Naive thymus-derived CD8-positive, alpha-beta T cell (primary cell): ENCODE data around the gene BMP3. TPM values are rescaled to one million over a fixed set of nuclear protein-coding genes. Genes with fewer than 3 reads are reported as not detected.
A peak's percentile ranks its signal among the peaks of the same experiment; 100 is the strongest.

Experiments
- ATAC-seq, 2 donors: fragments of 150-1000 bp; cut with Tn5 transposase in 1 of 2; sonication (Bioruptor Pico), chemical (Tn5 transposase) in 1 of 2; 1 replicate in 1 of 2; 2 replicates in 1 of 2; pipeline ENCODE4 v1.10.0; 2021; ENCODE audit warnings: mild to moderate bottlenecking in 2 of 2, moderate library complexity in 2 of 2
- POLR2A ChIA-PET: fragments of 350-600 bp; sonication (Branson Sonifier 250); formaldehyde crosslinking; loops from one replicate; lab custom pipeline; 2021; ENCODE audit warnings: antibody characterized with exemption; lab: Charles Lee
- DNase-seq, 10 donors: peaks; one replicate each; pipeline versions ENCODE4 v3.0.0 to v3.0.0-alpha.2; 2020 to 2022
- H3K27ac Mint-ChIP-seq, 10 donors: one replicate each; pipeline ENCODE4 v1.8.0; 2020 to 2022; ENCODE audit warnings: mild to moderate bottlenecking in 10 of 10, mixed read lengths in 10 of 10, moderate library complexity in 4 of 10, inconsistent platforms in 1 of 10
- H3K27me3 Mint-ChIP-seq, 5 donors: one replicate each; pipeline ENCODE4 v1.8.0; 2021 to 2022; ENCODE audit warnings: mixed read lengths in 5 of 5
- H3K36me3 Mint-ChIP-seq, 3 donors: one replicate each; pipeline ENCODE4 v1.8.0; 2020 to 2022; ENCODE audit warnings: mixed read lengths in 3 of 3, mild to moderate bottlenecking in 2 of 3, inconsistent platforms in 1 of 3
- H3K4me1 Mint-ChIP-seq, 4 donors: one replicate each; pipeline ENCODE4 v1.8.0; 2021 to 2022; ENCODE audit warnings: mixed read lengths in 4 of 4
- H3K4me3 Mint-ChIP-seq, 10 donors: one replicate each; pipeline ENCODE4 v1.8.0; 2020 to 2022; ENCODE audit warnings: mild to moderate bottlenecking in 10 of 10, mixed read lengths in 10 of 10, moderate library complexity in 6 of 10, inconsistent platforms in 1 of 10
- H3K9me3 Mint-ChIP-seq, 9 donors: one replicate each; pipeline ENCODE4 v1.8.0; 2020 to 2022; ENCODE audit warnings: mixed read lengths in 9 of 9, mild to moderate bottlenecking in 3 of 9, inconsistent platforms in 1 of 9, moderate library complexity in 1 of 9
- polyA plus RNA-seq, 3 donors: library from polyadenylated mRNA; unstranded; fragments of 300-500 nt; fragmentation: Illumina TruSeq; gene quantifications; one replicate each; pipeline ENCODE4 v1.2.3, GENCODE V29; 2021
- total RNA-seq, 8 experiments: library from RNA in 2 of 8; stranded (reverse) in 2 of 8; gene quantifications; one replicate each; pipeline ENCODE4 v1.2.3 and lab custom pipeline; 2021 to 2026

BMP3 gene
- total and polyA plus RNA-seq, 5 experiments from 2014 or later: 0.03 TPM; not detected in 4

- Mint-ChIP-seq H3K27me3 (peaks cover 0 to 12% (median 2%) of the 10 kb centered on the region in 5 donors), H3K9me3 (no peaks in the 10 kb centered on the region), H3K4me1 (no peaks in the 10 kb centered on the region), H3K36me3 (no peaks in the 10 kb centered on the region), H3K27ac (no peak overlapping the region), H3K4me3 (no peak overlapping the region)
- POLR2A ChIA-PET: no interaction called here
- DNase-seq: no peak
- ATAC-seq: no peak
Observed at GRCh38 chr4:81058621-81059020, 28.1 kb downstream of the BMP3 start.

DNA sequence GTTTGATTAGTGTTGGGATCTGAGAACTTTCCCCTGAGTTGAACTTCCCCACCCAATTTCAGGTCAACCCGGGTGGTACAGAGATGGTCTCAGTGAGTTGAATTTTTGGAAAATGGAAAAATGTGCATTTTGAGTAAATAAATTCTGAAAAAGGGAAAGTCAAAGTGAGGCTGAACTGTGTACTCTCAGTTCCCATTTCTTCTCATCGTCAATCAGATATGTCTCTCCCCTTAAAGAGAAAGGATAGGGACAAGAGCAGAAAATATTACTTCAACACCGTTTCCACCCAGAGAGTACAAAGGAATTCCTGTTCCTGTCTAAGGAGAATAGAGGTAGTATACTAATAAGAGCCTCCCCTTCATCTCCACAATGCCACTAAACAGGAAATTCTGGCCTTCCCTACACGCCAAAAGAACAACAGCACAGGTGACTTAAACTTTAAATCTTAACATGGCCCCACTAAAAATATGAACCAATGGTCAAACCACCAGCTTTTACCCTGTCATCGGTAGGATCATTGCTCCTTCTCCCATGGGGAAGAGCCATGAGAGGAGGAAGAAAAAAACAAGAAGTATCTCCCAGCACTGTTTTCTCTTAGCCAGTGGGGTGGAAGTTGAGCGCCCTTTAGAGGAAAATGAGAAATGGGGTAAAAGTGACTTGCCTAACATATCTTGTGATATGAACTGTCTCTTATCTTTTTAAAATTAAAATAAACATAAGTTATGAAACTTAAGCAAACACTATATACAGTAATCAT lies 30.3 kb downstream of the BMP3 start:
- DNase-seq (no peak), ATAC-seq (no peak)
- Mint-ChIP-seq H3K4me3 (no peak overlapping the region), H3K27ac (no peak overlapping the region), H3K27me3 (peaks cover 2 to 18% (median 4%) of the 10 kb centered on the region in 5 donors), H3K4me1 (no peaks in the 10 kb centered on the region), H3K9me3 (no peaks in the 10 kb centered on the region), H3K36me3 (no peaks in the 10 kb centered on the region)
- POLR2A ChIA-PET: no interaction called here

- DNase-seq (no peak), ATAC-seq (no peak)
- POLR2A ChIA-PET: no interaction called here
- no peak overlapping the region for H3K27ac Mint-ChIP-seq
- no peak overlapping the region for H3K4me3 Mint-ChIP-seq
- no peaks in the 10 kb centered on the region for H3K36me3 Mint-ChIP-seq
- no peaks in the 10 kb centered on the region for H3K9me3 Mint-ChIP-seq
- peaks cover 2 to 18% (median 4%) of the 10 kb centered on the region in 5 donors for H3K27me3 Mint-ChIP-seq
- H3K4me1 Mint-ChIP-seq: no peaks in the 10 kb centered on the region
Observed at GRCh38 chr4:81061344-81061730, 30.8 kb downstream of the BMP3 start.

GRCh38 chr4:81062001-81062400 lies 31.5 kb downstream of the BMP3 start:
- no peak overlapping the region for H3K4me3 Mint-ChIP-seq
- ATAC-seq (no peak), DNase-seq (no peak)
- no peaks in the 10 kb centered on the region for H3K9me3 Mint-ChIP-seq
- peaks cover 2 to 18% (median 6%) of the 10 kb centered on the region in 5 donors for H3K27me3 Mint-ChIP-seq
- POLR2A ChIA-PET: no interaction called here
- no peaks in the 10 kb centered on the region for H3K4me1 Mint-ChIP-seq
- no peaks in the 10 kb centered on the region for H3K36me3 Mint-ChIP-seq
- no peak overlapping the region for H3K27ac Mint-ChIP-seq

DNA sequence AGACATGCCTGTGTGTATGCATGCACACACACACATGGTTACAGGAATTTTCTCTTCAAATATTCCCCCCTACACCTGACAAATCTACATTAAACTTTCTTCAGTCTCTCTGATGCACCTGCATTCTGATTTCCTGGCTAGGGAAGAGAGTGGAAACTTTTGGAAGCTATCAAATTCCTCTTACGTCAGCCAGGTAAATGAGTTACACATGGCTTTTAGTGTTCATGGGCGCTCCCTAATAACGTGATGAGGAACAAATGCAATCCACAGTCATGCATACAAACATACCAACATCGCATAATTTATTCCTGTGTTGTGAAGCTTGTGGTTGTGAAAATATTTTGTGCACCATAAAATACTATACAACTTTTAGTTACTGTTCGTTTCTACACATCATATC lies 34.9 kb downstream of the BMP3 start:
- H3K4me1 Mint-ChIP-seq: no peaks in the 10 kb centered on the region
- H3K4me3 Mint-ChIP-seq: no peak overlapping the region
- DNase-seq (no peak), ATAC-seq (no peak)
- no peaks in the 10 kb centered on the region for H3K36me3 Mint-ChIP-seq
- no peaks in the 10 kb centered on the region for H3K9me3 Mint-ChIP-seq
- peaks cover 0 to 14% (median 12%) of the 10 kb centered on the region in 5 donors for H3K27me3 Mint-ChIP-seq
- H3K27ac Mint-ChIP-seq: no peak overlapping the region
- POLR2A ChIA-PET: no interaction called here

DNA sequence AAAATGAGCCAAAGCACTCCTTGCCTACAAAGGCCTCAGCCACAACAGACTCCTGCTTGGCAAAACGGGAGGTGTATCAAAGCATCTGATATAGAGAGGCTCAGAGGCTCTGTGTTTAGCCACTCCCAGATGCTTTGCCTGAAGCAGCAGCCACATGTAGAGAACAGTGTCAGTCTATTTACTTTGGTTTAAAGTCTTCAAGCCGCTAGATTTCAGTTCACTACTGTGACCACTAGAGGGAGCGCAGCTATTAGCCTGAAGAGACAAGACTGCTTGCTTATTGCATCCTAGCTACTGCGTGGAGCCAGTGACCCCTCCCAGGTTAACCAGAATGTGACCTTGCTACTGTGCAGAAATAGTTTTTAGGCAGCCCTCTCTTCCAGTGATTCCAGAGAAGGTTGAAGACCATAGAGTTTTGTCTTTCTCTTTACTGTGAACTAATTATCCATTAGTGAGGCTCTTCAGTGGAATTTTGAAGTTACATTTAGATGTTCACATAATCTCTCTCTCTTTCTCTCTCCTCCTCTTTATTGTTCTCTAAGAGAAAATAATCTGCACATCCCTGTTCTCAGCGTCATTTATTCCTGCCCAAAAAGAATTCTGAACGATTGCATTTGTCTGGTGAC lies 39.3 kb downstream of the BMP3 start:
- no peak overlapping the region for H3K4me3 Mint-ChIP-seq
- H3K27ac Mint-ChIP-seq: no peak overlapping the region
- ATAC-seq (peak; percentile 82 to 95), DNase-seq (peak; percentile 9 to 75 (median 56))
- H3K4me1 Mint-ChIP-seq: no peaks in the 10 kb centered on the region
- peaks cover 7 to 23% (median 11%) of the 10 kb centered on the region in 5 donors for H3K27me3 Mint-ChIP-seq
- POLR2A ChIA-PET: no interaction called here
- no peaks in the 10 kb centered on the region for H3K36me3 Mint-ChIP-seq
- H3K9me3 Mint-ChIP-seq: no peaks in the 10 kb centered on the region

DNA sequence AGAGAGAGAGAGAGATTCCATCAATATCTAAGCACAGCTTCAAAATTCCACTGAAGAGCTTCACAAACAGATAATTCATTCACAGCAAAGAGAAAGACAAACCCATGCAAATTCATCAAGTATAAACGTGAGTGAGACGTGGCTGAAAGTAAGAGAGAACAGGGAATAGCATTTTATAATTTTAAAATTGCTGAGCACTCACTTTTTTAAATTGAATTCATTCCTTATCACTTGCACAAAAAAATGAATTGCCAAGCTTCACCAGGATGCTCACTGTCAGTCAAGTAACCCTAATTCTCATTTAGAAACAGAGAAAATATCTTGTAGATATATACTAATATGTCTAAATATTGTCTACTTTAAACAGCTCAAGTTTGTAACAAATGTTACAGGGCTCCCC lies 40.5 kb downstream of the BMP3 start:
- ATAC-seq (no peak), DNase-seq (no peak)
- POLR2A ChIA-PET: no interaction called here
- no peak overlapping the region for H3K4me3 Mint-ChIP-seq
- H3K4me1 Mint-ChIP-seq: no peaks in the 10 kb centered on the region
- H3K27me3 Mint-ChIP-seq: peaks cover 9 to 27% (median 18%) of the 10 kb centered on the region in 5 donors
- H3K9me3 Mint-ChIP-seq: no peaks in the 10 kb centered on the region
- no peaks in the 10 kb centered on the region for H3K36me3 Mint-ChIP-seq
- H3K27ac Mint-ChIP-seq: no peak overlapping the region

DNA sequence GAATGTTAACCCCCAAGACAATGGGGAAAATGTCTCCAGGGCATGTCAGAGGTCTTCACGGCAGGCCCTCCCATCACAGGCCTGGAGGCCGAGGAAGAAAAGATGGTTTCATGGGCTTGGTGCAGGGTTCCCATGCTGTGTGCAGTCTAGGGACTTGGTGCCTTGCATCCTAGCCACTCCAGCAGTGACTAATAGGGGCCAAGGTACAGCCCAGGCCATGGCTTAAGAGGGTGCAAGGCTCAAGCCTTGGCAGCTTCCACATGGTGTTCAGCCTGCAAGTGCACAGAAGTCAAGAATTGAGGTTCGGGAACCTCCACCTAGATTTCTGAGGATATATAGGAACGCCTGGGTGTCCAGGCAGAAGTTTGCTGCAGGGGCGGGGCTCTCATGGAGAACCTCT lies 50.6 kb downstream of the BMP3 start:
- POLR2A ChIA-PET: no interaction called here
- Mint-ChIP-seq H3K9me3 (peaks cover 0 to 10% (median 4%) of the 10 kb centered on the region in 9 donors), H3K36me3 (peaks cover 0 to 5% (median 0%) of the 10 kb centered on the region in 3 donors), H3K27ac (no peak overlapping the region), H3K4me1 (no peaks in the 10 kb centered on the region), H3K27me3 (peaks cover 0 to 5% (median 0%) of the 10 kb centered on the region in 5 donors), H3K4me3 (no peak overlapping the region)
- DNase-seq (no peak), ATAC-seq (no peak)

GRCh38 chr4:81084029-81084428 lies 53.5 kb downstream of the BMP3 start:
- POLR2A ChIA-PET: no interaction called here
- no peak for DNase-seq
- no peak overlapping the region for H3K27ac Mint-ChIP-seq
- peaks cover 0 to 5% (median 0%) of the 10 kb centered on the region in 3 donors for H3K36me3 Mint-ChIP-seq
- no peak for ATAC-seq
- no peak overlapping the region for H3K4me3 Mint-ChIP-seq
- H3K27me3 Mint-ChIP-seq: peaks cover 0 to 7% (median 0%) of the 10 kb centered on the region in 5 donors
- H3K4me1 Mint-ChIP-seq: no peaks in the 10 kb centered on the region
- peaks cover 0 to 10% (median 4%) of the 10 kb centered on the region in 9 donors for H3K9me3 Mint-ChIP-seq

GRCh38 chr4:81084634-81085033 lies 54.1 kb downstream of the BMP3 start:
- Mint-ChIP-seq H3K4me1 (no peaks in the 10 kb centered on the region), H3K4me3 (no peak overlapping the region), H3K27me3 (peaks cover 0 to 7% (median 0%) of the 10 kb centered on the region in 5 donors), H3K9me3 (peaks cover 0 to 10% (median 4%) of the 10 kb centered on the region in 9 donors), H3K27ac (no peak overlapping the region), H3K36me3 (peaks cover 0 to 5% (median 0%) of the 10 kb centered on the region in 3 donors)
- POLR2A ChIA-PET: no interaction called here
- DNase-seq (no peak), ATAC-seq (no peak)

DNA sequence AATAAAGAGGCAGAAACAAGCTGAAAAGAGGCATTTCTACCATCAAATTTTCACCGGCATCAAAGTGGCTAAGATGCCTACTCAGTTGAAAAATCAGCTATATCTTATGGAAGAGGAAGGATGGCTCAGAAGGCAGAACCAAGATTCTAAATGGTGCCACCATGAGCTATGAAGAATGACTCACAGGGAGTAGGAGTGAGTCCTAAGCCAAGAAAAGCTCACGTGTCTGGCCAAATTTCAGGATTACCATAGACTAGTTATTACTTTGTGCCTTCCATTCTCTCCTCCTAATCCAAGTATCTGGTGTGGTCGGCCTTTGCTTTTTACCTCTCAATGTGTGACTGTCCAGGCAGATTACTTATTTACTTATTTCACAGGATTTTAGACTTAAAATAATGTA lies 54.8 kb downstream of the BMP3 start:
- H3K4me3 Mint-ChIP-seq: no peak overlapping the region
- POLR2A ChIA-PET: interaction anchor here (0.6 kb wide), 1 partner anchor 192 kb away, joined by 3 read pairs; no protein-coding TSS in a partner anchor
- DNase-seq (no peak), ATAC-seq (no peak)
- H3K4me1 Mint-ChIP-seq: no peaks in the 10 kb centered on the region
- H3K27ac Mint-ChIP-seq: no peak overlapping the region
- H3K9me3 Mint-ChIP-seq: peaks cover 0 to 10% (median 4%) of the 10 kb centered on the region in 9 donors
- H3K36me3 Mint-ChIP-seq: peaks cover 0 to 5% (median 0%) of the 10 kb centered on the region in 3 donors
- peaks cover 0 to 7% (median 0%) of the 10 kb centered on the region in 5 donors for H3K27me3 Mint-ChIP-seq

GRCh38 chr4:81085979-81086378 lies 55.5 kb downstream of the BMP3 start:
- POLR2A ChIA-PET: interaction anchor here (0.6 kb wide), 1 partner anchor 191 kb away, joined by 3 read pairs; no protein-coding TSS in a partner anchor
- ATAC-seq (no peak), DNase-seq (no peak)
- peaks cover 0 to 7% (median 0%) of the 10 kb centered on the region in 5 donors for H3K27me3 Mint-ChIP-seq
- no peaks in the 10 kb centered on the region for H3K36me3 Mint-ChIP-seq
- peaks cover 0 to 10% (median 4%) of the 10 kb centered on the region in 9 donors for H3K9me3 Mint-ChIP-seq
- no peak overlapping the region for H3K4me3 Mint-ChIP-seq
- no peaks in the 10 kb centered on the region for H3K4me1 Mint-ChIP-seq
- no peak overlapping the region for H3K27ac Mint-ChIP-seq

DNA sequence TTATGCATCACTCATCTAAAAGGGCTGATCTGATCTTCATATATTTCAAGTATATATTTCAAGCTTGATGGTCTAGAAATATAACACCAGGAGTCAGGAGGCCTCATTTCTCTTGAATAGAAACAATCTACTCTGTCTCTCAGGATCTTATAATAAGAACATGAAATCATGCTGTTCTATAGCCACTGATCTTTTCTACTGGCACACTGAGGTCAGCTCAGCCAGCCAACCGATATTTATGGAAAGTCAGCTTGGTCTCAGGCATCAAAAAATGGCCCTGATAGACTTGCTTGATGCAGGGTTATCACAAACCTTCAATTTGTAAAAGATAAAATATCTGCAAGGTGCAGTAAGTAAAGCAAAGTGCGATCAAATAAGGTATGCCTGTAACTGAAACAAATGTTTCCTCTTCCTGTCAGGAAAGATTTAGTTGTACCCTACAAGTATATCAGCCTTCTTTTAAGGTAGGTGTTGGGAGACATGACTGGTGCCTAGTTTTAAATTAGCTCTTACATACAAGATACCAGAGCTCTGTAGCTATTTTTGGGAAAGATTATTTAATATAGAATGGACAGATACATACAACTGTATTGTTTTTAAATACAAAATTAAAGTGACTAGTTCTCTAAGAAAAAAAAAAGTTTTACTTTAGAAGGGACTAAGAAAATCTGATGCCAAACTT lies 63.4 kb downstream of the BMP3 start:
- peaks cover 0 to 2% (median 0%) of the 10 kb centered on the region in 9 donors for H3K9me3 Mint-ChIP-seq
- POLR2A ChIA-PET: no interaction called here

More for the DNA sequence above, 63.4 kb downstream of the BMP3 start:
- Mint-ChIP-seq H3K4me1 (no peaks in the 10 kb centered on the region), H3K36me3 (no peaks in the 10 kb centered on the region), H3K4me3 (no peak overlapping the region), H3K27ac (no peak overlapping the region), H3K27me3 (peaks cover 0 to 3% (median 2%) of the 10 kb centered on the region in 5 donors)
- ATAC-seq: no peak
- no peak for DNase-seq
